Measurements from ENCODE around the gene KANSL2.
A peak's percentile ranks its signal among the peaks of the same experiment; 100 is the strongest.
"Not testable (repeated sequence)": the region's sequence is repeated elsewhere in the genome, so short reads cannot be mapped to it uniquely, and the experiment has no call there.

KANSL2 gene

GRCh38 chr12:48683534-48683933 is 1.5 kb upstream of the KANSL2 start:
- no peak for DNase-seq (ENCODE audit: low spot score)

- no peak for DNase-seq (ENCODE audit: low spot score)
These were observed 889 bp upstream of the KANSL2 start for GRCh38 chr12:48682927-48683326.

- DNase-seq (ENCODE audit: low spot score), result not testable (repeated sequence)
These were observed 481 bp upstream of the KANSL2 start for GRCh38 chr12:48682533-48682905.

- peak; percentile 69 for DNase-seq (ENCODE audit: low spot score)
These were observed 684 bp downstream of the KANSL2 start for GRCh38 chr12:48681399-48681709.

- no peak for DNase-seq (ENCODE audit: low spot score)
These were observed 1.2 kb downstream of the KANSL2 start for GRCh38 chr12:48680861-48681260.

GRCh38 chr12:48678551-48679185 is 3.4 kb downstream of the KANSL2 start:
- DNase-seq (ENCODE audit: low spot score), result no peak

GRCh38 chr12:48671231-48671856 is 10.7 kb downstream of the KANSL2 start:
- DNase-seq (ENCODE audit: low spot score), result peak; percentile 31

- no peak for DNase-seq (ENCODE audit: low spot score)
These were observed 13.0 kb downstream of the KANSL2 start for GRCh38 chr12:48668996-48669395.

- DNase-seq (ENCODE audit: low spot score), result no peak
These were observed 22.2 kb downstream of the KANSL2 start for GRCh38 chr12:48659863-48660262.

- no peak for DNase-seq (ENCODE audit: low spot score)
These were observed 30.4 kb downstream of the KANSL2 start for GRCh38 chr12:48651681-48652080.

GRCh38 chr12:48645354-48645753 is 36.7 kb downstream of the KANSL2 start:
- not testable (repeated sequence) for DNase-seq (ENCODE audit: low spot score)

- no peak for DNase-seq (ENCODE audit: low spot score)
These were observed 39.0 kb downstream of the KANSL2 start for GRCh38 chr12:48643011-48643410.

GRCh38 chr12:48641752-48642555 is 40.1 kb downstream of the KANSL2 start:
- not testable (repeated sequence) for DNase-seq (ENCODE audit: low spot score)

GRCh38 chr12:48640854-48641253 is 41.2 kb downstream of the KANSL2 start:
- no peak for DNase-seq (ENCODE audit: low spot score)

- no peak for DNase-seq (ENCODE audit: low spot score)
These were observed 41.6 kb downstream of the KANSL2 start for GRCh38 chr12:48640428-48640827.

- DNase-seq (ENCODE audit: low spot score), result no peak
These were observed 51.0 kb downstream of the KANSL2 start for GRCh38 chr12:48631071-48631470.

GRCh38 chr12:48630346-48630745 is 51.7 kb downstream of the KANSL2 start:
- no peak for DNase-seq (ENCODE audit: low spot score)

- DNase-seq (ENCODE audit: low spot score), result no peak
These were observed 52.5 kb downstream of the KANSL2 start for GRCh38 chr12:48629541-48629940.

- no peak for DNase-seq (ENCODE audit: low spot score)
These were observed 54.5 kb downstream of the KANSL2 start for GRCh38 chr12:48627556-48627955.

- DNase-seq (ENCODE audit: low spot score), result not testable (repeated sequence)
These were observed 59.0 kb downstream of the KANSL2 start for GRCh38 chr12:48622997-48623396.

- DNase-seq (ENCODE audit: low spot score), result peak; percentile 75
These were observed 63.5 kb downstream of the KANSL2 start for GRCh38 chr12:48618541-48618940.

- DNase-seq (ENCODE audit: low spot score), result no peak
These were observed 66.4 kb downstream of the KANSL2 start for GRCh38 chr12:48615681-48616080.

GRCh38 chr12:48613321-48613720 is 68.7 kb downstream of the KANSL2 start:
- no peak for DNase-seq (ENCODE audit: low spot score)

Measured in RKO (cell line).